H1 (cell line): Measurements from ENCODE around the gene CTU1.

Experiments used
- CHD1 ChIP-seq: IDR thresholded peaks from 2 replicates; pipeline ENCODE4 v1.6.1; 2012; ENCODE audit warnings: low read depth, low read length, improper control_type of control experiment
- EZH2 ChIP-seq: fragments of 200-600 bp; sonication (generic); IDR thresholded peaks from 2 replicates; pipeline ENCODE4 v1.7.1; 2012; ENCODE audit warnings: low read depth, mild to moderate bottlenecking, moderate library complexity, low read length, inconsistent platforms; ENCODE audit not compliant: severe bottlenecking

DNA sequence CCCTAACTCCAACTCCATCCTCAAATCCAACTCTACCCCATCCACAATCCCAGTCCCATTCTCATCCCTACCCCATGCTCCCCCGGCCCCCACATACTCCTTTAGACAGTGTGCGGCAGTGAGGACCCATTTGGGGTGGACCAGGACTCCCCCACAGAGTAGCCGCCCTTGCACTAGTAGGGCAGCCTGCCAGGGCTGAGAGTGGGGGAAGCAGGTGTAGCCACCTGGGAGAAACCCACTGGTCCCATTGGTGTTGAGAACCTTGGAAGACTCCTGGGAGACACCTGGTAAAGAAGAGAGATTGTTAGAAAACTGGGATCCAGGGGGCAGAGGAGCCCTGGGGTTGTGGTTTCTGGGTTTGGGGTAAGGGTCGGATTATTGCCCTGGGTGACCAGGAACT is 47.9 kb downstream of the CTU1 start:
- TF ChIP-seq EZH2 (no peak), CHD1 (no peak)
